HG02981 (cell line): ENCODE data around the gene SLC38A10.
A peak's percentile ranks its signal among the peaks of the same experiment; 100 is the strongest.

Experiments
- ATAC-seq: cut with Tn5 transposase; IDR thresholded peaks from one replicate; pipeline ENCODE4 v1.9.1; 2021; ENCODE audit warnings: mild to moderate bottlenecking, moderate library complexity; ENCODE audit not compliant: unreplicated experiment

Gene SLC38A10

DNA sequence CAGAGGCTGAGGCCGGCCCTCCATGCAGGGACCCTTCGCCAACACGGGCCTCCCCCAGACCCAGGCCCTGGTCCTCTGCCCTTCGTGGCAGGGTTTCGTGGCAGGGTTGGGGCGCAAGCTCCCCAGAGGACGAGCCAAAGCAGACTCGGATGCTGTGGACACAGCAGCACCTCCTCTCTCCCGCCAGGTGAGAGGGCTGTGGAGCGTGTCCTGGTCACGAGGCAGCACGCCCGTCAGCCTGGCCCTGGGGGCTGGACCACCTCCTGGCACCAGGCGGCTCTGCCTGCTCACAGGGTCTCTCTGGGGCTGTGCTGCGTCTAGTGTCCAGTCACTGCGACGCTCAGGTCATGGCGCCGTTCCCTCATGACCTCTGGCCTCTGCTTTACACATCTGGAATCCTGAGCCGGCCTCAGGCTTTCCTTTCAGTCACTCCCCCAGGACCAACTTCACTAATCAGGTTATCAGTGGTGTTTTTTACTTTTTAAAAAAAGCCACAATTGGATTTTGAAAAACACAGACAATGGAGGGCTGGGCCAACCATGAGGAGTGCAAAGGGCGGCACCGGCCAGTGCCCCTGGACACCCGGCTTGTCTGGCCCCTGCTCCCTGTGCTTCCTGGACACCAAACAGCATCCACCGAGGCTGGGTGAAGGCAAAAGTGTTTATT, 50.6 kb downstream of the SLC38A10 start:
- ATAC-seq = no peak

DNA sequence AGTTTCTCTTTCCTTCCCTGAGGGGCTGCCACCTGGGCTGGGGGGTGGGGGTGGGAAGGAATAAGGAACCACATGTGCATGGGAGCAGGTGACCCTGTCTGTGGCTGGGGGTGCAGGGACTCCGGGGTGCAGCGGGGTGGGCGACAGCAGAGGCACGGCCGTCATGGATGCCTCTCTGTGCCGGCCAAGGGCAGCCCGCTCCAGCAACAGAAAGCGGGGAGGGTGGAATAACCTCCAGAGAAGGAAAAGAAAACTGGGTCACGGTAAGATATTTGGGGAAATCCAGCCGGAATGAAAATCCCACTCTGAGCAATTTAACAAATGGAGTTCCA, 51.8 kb downstream of the SLC38A10 start:
- no peak for ATAC-seq

DNA sequence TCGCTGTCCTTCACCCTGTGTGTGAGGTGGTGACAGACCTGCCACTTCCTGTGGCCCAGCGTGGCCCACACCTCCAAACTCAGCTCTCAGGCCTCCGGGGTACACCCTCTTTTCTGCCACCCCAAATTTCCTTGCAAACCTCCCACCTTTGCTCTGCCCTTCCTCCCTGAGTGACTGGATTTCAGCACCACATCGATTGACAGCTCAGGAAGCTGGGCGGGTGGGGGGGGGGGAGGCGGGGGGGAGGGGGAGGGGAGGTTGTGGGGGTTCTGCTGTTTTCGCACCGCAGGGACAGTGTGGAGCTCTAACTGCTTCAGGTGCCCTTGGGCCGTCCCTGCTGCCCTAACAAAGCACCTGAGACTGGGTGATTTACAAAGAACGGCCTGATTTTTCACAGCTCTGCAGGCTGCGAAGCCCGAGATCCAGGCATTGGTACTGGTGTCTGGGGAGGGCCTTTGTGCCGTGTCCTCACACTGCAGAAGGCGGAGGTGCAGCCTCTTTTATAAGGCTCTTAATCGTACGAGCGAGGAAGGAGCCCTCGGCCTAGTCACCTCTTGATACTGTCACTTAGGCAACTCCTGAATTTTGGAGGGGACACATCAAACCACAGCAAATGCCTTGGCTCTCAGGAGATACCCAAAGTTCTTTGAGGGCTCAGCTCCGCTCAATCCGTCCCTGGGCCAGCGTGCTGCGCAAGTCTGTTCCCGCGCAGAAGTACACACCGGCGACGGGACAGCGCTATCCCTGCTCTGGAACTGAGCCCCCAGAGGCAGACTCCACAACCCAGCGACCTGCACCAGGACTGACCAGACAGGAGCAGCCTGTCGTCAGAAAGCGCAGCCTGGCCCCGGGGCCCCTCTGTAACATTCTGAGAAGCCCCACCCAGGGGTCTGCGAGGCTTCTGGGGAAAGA, 52.4 kb downstream of the SLC38A10 start:
- no peak for ATAC-seq

DNA sequence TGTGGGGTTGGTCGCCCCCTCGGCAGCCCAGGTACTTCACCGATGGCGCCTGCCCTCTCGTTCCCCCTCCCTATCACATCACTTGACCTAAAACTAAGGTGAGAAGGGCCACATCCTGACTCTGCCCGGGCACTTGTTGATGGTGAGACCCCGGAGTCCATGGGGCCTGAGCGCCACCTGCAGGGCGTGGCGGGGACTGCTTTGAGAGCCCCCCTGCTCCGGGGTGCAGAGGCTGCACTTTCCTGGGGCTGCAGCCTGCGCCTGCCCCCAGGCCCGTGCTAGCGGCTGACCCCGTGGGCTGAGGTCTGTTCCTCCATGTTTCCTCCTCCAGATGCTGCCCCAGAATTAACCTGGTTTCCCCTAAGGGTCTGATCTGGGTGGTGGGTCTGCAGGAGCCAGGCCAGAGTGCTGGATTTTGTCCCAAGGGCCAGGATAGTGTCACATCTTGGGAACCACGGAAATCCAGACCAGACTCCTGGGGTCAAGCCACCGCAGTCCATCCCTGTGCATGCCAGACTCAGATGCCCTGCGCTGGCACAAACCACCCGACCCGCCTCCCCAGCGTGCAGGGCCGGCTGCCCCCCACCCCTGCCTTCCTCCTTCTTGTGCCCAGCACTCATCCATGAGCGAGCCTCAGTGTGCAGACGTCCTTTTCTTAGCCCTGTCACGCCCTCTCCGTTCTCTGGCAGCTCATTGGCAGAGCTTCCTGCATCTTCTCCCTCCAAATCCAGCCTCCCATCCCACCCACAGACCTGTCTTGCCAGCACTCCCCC, 53.3 kb downstream of the SLC38A10 start:
- ATAC-seq = no peak

DNA sequence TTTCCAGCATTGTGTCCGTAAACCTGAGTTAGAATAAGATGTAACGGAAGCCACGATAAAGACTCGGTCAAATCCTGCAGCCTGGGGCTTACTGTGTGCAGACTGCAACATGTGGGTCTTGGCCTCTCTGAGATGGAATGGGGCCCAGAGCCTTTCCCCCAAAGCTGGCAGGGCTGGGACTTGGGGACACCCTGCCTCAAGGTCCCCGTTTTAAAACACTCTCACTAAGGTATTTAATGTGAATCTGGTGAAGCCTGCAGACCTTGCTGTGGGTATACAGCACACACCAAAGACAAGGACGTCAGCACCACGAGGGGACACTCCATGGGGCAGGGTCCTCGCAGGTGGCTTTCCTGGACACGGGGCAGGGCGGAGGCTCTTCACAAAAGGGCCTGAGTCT, 53.9 kb downstream of the SLC38A10 start:
- ATAC-seq = no peak

DNA sequence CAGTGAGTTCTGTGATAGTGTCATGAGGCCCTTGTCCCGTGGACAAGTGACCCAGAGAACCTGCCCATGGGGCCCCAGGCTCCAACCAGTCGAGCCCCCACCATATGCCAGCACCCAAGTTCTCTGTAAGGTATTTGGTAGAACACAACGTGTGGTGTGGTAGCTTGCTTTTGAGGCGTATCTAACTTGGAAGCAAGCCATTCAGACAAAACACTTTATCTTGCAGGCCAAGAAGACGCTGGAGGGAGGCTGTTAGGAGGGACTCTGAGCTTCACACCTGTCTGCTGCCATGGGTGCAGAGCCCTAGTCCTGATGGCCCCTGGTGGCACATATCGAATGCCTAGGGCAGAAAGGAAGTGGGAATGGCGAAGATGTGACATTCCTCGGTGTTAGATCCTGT, 54.3 kb downstream of the SLC38A10 start:
- ATAC-seq = no peak

DNA sequence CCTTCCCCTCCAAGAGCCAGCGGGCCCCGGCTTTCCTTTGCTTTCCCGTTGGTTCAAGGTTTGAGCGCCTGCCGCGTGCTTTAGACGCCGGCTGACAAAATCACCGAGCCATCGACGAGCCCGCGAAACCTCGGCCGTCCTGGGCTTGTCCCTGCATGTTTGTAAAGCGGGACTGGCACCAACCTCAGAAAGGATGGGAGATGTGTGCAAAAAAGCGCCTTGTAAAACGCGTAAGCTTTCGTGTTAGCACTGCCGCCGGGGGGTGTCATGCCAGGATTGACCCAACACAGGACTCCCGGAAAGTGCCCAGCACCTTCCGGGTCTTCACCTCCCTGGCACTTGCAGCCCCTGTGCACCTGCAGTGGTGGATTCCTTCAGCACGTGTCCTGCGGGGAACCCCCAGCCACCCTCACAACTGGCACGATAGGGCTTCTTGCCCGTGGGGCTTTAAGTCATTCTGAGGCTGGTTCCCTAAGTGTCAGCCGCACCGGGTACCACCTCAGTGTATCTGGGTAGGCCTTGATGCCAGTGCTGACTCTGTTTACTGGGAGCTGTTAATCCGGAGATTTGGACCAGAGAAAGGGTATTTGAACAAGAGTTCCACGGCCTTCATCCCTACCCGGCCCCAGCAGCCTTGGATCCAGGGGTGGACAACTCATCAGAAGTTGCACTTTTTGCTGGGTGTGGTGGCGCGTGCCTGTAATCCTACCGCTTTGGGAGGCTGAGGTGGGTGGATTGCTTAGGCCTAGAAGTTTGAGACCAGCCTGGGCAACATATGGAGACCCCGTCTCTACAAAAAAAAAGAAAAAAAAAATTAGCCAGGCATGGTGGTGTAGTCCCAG, 55.2 kb downstream of the SLC38A10 start:
- ATAC-seq = no peak

DNA sequence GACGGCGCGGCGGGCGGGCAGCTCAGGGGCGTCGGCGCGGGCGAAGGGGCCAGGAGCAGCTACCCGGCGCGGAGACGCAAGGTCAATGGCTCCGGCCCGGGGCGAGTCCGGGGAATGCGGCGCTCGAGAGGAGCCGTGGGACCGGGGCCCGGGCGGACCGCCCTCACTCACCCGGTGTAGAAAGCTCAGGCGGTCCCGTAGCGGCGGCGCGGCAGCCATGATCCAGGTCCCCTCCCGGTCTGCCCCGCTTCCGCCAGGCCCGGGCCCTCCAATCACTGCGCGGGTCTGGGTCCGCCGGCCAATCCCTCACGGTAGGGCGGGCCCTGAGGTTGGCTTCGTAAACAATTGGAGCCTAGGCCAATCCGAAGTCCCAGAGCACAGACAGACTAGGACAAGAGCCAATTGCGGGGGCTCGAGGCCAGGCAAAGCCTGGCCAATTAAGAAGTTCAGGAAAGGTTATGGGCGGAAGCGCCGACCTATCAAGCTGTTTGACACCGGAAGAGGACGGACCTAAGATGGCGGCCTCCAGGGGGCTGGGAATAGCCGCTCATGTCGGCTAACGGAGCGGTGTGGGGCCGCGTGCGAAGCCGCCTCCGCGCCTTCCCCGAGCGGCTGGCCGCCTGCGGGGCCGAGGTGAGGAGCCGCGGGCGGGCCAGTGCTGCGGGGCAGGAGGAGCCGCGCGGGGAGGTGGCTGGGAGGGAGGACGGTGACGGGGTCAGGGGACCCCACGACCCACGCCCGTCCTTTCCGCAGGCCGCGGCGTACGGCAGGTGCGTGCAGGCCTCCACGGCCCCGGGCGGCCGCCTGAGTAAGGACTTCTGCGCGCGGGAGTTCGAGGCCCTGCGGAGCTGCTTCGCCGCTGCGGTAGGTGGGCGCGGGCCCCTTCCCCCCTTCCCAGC, 56.0 kb downstream of the SLC38A10 start, which contains the start of the genes NDUFAF8 and TEPSIN:
NDUFAF8 (plus strand) TSS at position 504 of the 899 bp plus-strand sequence; CDS start at position 550, 46 bp downstream.
TEPSIN (minus strand) TSS at position 241 of the 899 bp plus-strand sequence; CDS start at position 219, 22 bp downstream.
- peak; percentile 90 for ATAC-seq

DNA sequence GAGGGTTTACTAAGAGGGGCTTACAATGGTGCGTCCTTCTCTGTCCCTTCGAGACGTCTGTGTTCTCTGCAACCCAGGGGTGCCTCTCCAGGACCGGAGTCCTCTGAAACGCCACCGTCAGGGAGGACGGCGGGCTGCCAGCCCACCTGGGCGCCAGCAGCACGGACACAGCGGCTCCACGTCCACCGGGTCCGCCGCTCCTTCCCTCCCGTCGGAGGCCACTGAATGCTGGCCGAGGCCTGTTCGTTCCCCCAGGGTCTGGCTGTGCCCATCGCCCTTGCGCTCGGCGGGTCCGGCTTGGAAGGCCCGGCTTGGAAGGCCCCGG, 56.7 kb downstream of the SLC38A10 start:
- no peak for ATAC-seq

DNA sequence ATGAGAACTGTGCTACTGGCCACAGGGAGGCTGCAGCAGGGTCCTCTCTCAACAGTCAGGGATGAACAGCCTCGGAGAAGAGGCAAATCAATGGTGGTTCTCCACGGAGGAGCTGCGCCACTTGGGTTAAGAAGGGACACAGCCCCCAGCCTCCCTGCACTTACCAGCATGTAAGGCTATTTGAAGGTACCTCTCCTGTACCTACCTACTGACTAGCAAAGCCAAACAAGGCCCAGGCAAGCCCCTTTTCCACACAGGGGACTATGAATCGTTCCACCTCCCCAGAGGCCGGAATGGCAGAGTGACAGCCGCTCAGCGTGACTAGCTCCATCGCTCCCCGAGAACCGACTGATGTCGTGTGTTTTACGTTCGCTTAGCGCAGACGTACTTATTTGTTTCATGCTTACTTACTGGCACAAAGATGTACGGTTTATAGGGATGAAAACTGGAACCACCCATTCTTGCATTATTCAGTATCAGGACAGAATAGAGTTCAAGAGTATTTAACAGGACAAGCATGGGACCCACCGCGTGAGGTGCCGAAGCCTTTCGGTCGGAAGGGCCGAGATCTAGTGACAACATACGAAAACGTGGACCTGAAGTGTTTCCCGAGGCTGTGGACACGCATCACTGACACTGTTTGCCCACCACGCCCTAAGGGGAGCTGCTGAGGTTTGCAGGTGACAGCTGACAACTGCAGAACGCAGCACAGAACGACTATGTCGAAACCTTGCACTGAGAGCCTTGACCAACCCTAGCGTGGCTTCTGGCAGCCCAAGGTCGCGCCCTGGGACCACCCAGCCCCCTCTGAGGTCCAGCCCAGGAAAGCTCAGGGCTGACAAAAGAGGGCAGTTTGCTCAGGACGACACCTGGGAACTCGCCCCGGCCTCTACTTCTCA, 57.3 kb downstream of the SLC38A10 start:
- no peak for ATAC-seq

DNA sequence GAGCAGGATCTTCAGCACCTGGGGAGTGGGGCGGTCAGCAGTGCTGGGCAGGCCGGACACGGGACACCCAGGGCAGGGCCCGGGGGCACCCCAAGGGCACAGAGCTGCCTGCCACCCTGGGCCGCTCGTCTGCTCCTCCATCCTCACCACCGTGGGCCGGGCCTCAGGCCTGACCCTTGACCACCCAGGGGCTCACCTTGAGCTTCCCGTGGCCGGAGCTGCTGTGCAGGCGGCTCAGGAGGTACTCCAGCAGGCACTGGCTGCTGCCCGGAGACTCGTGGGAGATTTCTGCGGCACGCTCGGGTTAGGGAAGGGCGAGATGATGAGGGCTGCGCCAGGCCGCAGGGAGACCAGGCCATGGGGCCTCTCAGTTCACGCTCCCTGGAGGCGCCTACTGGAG, 58.3 kb downstream of the SLC38A10 start:
- ATAC-seq = no peak

DNA sequence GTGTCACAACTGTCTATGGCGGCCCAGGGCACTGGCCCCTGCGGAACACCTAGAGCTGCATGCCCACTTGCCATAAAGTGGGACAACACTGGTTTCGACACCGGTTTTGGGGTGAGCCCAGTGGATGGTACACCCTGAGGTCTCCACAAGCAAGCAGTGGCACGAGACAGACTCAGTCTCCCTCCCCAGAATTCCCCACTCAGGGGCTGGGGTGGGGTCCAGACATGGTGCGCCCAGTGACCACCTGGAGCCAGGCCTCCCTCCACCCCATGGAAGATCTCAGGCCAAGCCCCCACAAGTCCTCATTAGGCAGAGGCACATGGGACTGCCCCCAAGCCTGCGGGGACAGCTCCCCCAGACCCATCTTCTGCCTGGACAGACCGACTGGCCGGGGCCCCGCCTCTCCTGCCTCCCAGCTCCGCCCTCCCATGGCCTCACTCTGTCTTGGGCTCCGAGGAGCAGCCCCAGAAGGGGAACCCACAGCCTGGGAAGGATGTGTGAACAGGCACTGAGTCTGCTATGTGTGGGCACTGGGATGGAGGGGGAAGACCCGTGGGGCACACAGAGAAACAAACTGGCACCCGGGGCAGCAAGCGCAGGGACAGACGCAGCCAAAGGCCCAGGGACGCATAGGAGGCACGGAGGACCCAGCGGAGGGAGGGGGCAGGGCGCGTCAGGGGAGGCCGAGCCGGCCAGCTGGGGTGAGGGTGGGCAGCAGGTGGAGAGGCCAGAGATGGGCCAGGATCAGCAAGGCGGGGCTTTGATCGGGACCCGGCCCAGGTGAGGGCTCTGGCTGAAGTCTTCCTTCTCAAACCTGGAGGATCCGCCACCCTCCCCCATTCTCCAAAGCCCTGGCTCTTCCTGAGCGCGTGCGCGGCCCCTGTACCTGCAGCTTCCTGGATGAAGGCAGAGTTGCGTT, 59.0 kb downstream of the SLC38A10 start:
- ATAC-seq = no peak

DNA sequence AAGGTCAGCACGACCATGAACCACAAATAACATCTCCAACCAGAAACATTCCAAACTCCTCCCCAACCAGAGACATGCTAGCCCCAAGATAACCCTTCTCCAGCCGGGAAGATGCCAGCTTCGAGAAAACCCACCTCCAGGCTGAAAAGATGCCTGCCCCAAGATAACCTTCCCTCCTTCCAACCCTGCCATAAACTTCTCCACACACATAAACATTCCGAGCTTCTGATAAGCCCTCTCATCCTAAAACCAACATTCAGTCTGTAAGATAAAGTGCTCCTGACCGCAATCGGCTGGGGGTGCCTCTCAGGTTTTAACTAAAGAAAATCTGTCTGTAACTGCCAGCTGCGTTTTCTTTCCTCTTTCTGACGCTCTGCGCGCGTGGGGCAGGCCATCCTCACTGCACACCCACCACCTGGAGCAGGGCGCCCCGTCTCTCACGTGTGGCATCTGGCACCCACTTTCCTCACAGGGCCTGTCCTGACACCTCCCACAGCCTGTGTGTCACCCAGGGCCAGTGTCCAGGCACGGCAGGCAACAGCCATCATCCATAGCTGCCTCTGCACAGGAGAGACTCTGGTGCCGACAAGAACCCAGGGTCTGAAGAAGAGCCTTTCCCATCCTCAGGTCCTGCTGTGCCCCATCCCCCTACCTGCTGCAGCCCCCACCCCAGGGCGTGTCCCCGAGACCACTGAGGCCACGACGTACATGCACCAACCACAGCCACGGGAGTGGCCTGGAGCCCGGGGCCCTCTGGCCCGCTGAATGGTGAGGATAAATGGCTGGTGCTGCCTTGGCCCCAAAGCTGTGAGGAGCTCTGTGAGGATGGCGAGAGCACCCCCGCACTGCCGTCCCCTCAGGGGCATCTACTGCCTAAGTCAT, 59.9 kb downstream of the SLC38A10 start:
- no peak for ATAC-seq

DNA sequence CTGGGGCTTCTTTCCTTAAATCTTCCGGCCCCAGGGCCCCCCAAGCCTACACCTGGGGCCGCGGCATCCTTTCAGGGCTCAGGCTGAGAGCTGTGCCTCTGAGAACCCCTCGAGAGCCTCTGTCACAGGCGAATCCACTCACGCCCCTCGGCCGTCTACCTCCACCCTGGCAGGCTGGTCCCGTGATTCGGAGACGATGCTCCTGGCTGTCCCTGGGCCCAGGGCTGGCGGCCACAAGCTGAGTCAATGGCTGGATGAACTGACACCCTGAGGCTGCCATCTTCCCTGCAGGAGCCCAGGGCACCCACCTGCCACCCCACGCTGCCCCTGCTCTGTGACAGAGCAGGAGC, 60.6 kb downstream of the SLC38A10 start:
- ATAC-seq = no peak

DNA sequence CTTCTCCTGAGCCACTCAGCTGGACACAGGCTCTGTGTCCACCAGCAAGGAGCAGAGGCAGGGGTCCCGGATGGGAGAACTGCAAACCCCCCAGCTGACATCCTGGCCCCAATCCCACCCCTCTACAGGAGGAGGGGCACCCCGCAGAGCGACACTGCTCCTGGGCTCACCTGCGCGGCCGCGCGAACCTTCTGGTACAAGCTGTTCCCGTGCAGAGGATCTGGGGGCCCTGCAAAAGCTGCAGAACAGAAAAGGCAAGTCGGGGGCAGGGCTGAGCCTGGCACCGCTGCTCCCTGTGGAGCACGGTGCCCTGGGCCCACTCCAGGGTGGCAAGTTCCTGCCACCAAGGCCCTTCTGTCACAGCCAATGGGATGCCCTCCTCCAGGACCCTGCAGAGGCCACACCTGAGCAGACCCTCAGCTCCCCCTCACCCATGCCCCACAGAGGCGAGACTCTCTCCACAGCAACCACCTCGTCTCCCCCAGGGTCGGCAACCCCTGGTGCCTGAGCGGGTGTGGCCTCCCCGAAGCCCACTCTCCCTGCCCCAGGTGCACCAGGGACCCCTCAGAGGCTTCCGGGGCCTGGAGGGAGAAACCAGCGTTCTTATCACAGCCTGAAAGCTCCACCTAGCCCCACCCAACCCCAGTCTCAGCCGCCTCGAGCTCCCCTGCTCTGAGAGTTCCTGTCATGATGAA, 61.1 kb downstream of the SLC38A10 start:
- ATAC-seq = no peak

DNA sequence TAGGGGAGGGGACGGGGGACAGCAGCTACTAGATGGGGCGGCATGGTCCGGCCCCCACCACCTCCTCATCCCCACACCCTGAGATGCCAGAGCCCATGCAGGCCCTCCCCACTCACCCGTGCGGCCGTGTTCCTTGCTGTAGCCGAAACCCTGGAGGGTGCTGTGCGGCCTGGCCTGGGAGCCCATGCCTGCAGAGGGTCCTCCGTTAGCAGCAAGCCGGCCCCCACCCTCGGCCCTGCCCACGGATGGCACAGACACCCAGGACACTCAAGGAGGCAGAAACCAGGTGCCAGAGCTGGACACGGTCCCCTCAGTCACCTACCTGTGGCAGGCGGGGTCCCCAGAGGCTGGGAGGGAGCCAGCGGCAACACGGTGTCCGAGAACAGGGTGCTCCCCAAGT, 61.8 kb downstream of the SLC38A10 start:
- ATAC-seq = no peak
